T-helper 9 cell (primary cell): Measurements from ENCODE around the gene RTL5.
A peak's percentile ranks its signal among the peaks of the same experiment; 100 is the strongest.
"Not testable (repeated sequence)": the region's sequence is repeated elsewhere in the genome, so short reads cannot be mapped to it uniquely, and the experiment has no call there.

Source experiments
- DNase-seq: peaks from one replicate; pipeline ENCODE4 v3.0.0-alpha.2; 2020
- total RNA-seq, 2 donors: gene quantifications; one replicate each; lab custom pipeline; 2026; lab: John Stamatoyannopoulos, UW

Gene RTL5
- 5.8 to 15.5 reads per million in 2 donors for total RNA-seq

GRCh38 chrX:72131317-72132294 is at the start of gene RTL5:
Gene RTL5 (minus strand): TSS chrX:72131915.
- peak; percentile 47 for DNase-seq

- DNase-seq = no peak
Observed at GRCh38 chrX:72180539-72180938, 48.8 kb upstream of the RTL5 start.

GRCh38 chrX:72176981-72177380 is 45.3 kb upstream of the RTL5 start:
- no peak for DNase-seq

GRCh38 chrX:72176289-72176688 is 44.6 kb upstream of the RTL5 start:
- DNase-seq = not testable (repeated sequence)

- DNase-seq = peak; percentile 1
Observed at GRCh38 chrX:72169008-72169728, 37.5 kb upstream of the RTL5 start.

GRCh38 chrX:72165551-72165950 is 33.8 kb upstream of the RTL5 start:
- DNase-seq = no peak

- no peak for DNase-seq
Observed at GRCh38 chrX:72159769-72160168, 28.1 kb upstream of the RTL5 start.

- no peak for DNase-seq
Observed at GRCh38 chrX:72158773-72159172, 27.1 kb upstream of the RTL5 start.

GRCh38 chrX:72146527-72146926 is 14.8 kb upstream of the RTL5 start:
- DNase-seq = no peak

GRCh38 chrX:72145181-72145580 is 13.5 kb upstream of the RTL5 start:
- DNase-seq = no peak

GRCh38 chrX:72143609-72143907 is 11.8 kb upstream of the RTL5 start:
- no peak for DNase-seq

GRCh38 chrX:72142794-72143608 is 11.3 kb upstream of the RTL5 start:
- no peak for DNase-seq

GRCh38 chrX:72142094-72142793 is 10.5 kb upstream of the RTL5 start:
- DNase-seq = no peak

GRCh38 chrX:72141372-72142004 is 9.8 kb upstream of the RTL5 start:
- no peak for DNase-seq

- no peak for DNase-seq
Observed at GRCh38 chrX:72139538-72139937, 7.8 kb upstream of the RTL5 start.

GRCh38 chrX:72137846-72138495 is 6.3 kb upstream of the RTL5 start:
- no peak for DNase-seq

GRCh38 chrX:72133851-72134546 is 2.3 kb upstream of the RTL5 start:
- DNase-seq = no peak

- DNase-seq = no peak
Observed at GRCh38 chrX:72132456-72132855, 741 bp upstream of the RTL5 start.

- no peak for DNase-seq
Observed at GRCh38 chrX:72130762-72131250, 909 bp downstream of the RTL5 start.

- no peak for DNase-seq
Observed at GRCh38 chrX:72130156-72130761, 1.5 kb downstream of the RTL5 start.
